Right lobe of liver (tissue), 6 donors: ENCODE data around the gene PDZD2. TPM values are rescaled to one million over a fixed set of nuclear protein-coding genes. Genes with fewer than 3 reads are reported as not detected.
A peak's percentile ranks its signal among the peaks of the same experiment; 100 is the strongest.

Experiments used
- ATAC-seq, 4 donors: fragments of 200-7000 bp; cut with Tn5 transposase; one replicate each; pipeline ENCODE4 v1.9.1; 2020; ENCODE audit warnings: mild to moderate bottlenecking in 4 of 4, moderate library complexity in 4 of 4
- DNase-seq, 3 donors: peaks; one replicate each; pipeline ENCODE4 v3.0.0-alpha.2; 2020
- H3K27ac ChIP-seq, 3 donors: fragments of 200-600 bp; one replicate each; pipeline ENCODE4 v1.8.0; 2022
- H3K27me3 ChIP-seq, 2 donors: fragments of 200-600 bp; one replicate each; pipeline ENCODE4 v1.8.0; 2022
- H3K36me3 ChIP-seq, 4 donors: fragments of 200-600 bp; sonication (generic) in 1 of 4; one replicate each; pipeline versions ENCODE4 v1.5.1 to v1.8.0; 2017 to 2022; ENCODE audit warnings: control low read depth in 1 of 4
- H3K4me1 ChIP-seq, 4 donors: fragments of 200-600 bp; sonication (generic) in 1 of 4; one replicate each; pipeline versions ENCODE4 v1.5.1 to v1.8.0; 2017 to 2022; ENCODE audit warnings: control low read depth in 1 of 4
- H3K4me3 ChIP-seq, 3 donors: fragments of 200-600 bp; one replicate each; pipeline ENCODE4 v1.8.0; 2022
- H3K9me3 ChIP-seq, 4 donors: fragments of 200-600 bp; sonication (generic) in 1 of 4; one replicate each; pipeline versions ENCODE4 v1.5.1 to v1.8.0; 2017 to 2022; ENCODE audit warnings: control low read depth in 1 of 4
- POLR2A ChIP-seq: fragments of 450-650 bp; IDR thresholded peaks from one replicate; pipeline ENCODE4 v1.6.1; 2017; ENCODE audit warnings: antibody characterized with exemption, mild to moderate bottlenecking
- whole genome bisulfite sequencing: methylation state at CpG from one replicate; pipeline ENCODE4 v1.1.6; 2018; ENCODE audit warnings: low coverage, low lambda C conversion rate; ENCODE audit not compliant: insufficient coverage; ENCODE audit errors: missing lambda C conversion rate; 5-methylcytosine and 5-hydroxymethylcytosine counted together
- intact Hi-C, 2 donors: fragments of 100-400 bp; cut with DNase I; formaldehyde crosslinking; loops; one replicate each; pipeline versions ENCODE4 v1.11.2 to v1.14.1; 2022
- total RNA-seq, 6 experiments: library from RNA; depleted of rRNA in 2 of 6; stranded (reverse); fragments of >200 nt in 2 of 6; fragmentation: NEBNext Ultra II Directional in 3 of 6; extraction: Animal tissue kit (Norgen Biotek cat#: 25700) in 3 of 6; gene quantifications; one replicate each; pipeline versions ENCODE4 v1.1.0 to v1.2.4, GENCODE V29; 2016 to 2023
- TF ChIP-seq, protein P1 (sequence below), 4 donors: fragments of 200-600 bp in 3 of 4; fragments of 450-650 bp in 1 of 4; IDR thresholded peaks; one replicate each; pipeline versions ENCODE4 v1.5.1 to v1.8.0; 2016 to 2022; ENCODE audit warnings: antibody characterized with exemption in 4 of 4, mild to moderate bottlenecking in 2 of 4
- donor health status: DM: no; HTN: yes; CAD: no.
- donor health status: DM: no; HTN: no; CAD: no.
- donor health status: DM: no; HTN: no; CAD: no.
- donor health status: DM: no; HTN: yes; CAD: no.
- donor health status: DM: no; HTN: yes; CAD: no.

PDZD2 gene
- total RNA-seq, 6 experiments from 2014 or later = 0.43 to 1.9 (median 0.88) TPM

DNA sequence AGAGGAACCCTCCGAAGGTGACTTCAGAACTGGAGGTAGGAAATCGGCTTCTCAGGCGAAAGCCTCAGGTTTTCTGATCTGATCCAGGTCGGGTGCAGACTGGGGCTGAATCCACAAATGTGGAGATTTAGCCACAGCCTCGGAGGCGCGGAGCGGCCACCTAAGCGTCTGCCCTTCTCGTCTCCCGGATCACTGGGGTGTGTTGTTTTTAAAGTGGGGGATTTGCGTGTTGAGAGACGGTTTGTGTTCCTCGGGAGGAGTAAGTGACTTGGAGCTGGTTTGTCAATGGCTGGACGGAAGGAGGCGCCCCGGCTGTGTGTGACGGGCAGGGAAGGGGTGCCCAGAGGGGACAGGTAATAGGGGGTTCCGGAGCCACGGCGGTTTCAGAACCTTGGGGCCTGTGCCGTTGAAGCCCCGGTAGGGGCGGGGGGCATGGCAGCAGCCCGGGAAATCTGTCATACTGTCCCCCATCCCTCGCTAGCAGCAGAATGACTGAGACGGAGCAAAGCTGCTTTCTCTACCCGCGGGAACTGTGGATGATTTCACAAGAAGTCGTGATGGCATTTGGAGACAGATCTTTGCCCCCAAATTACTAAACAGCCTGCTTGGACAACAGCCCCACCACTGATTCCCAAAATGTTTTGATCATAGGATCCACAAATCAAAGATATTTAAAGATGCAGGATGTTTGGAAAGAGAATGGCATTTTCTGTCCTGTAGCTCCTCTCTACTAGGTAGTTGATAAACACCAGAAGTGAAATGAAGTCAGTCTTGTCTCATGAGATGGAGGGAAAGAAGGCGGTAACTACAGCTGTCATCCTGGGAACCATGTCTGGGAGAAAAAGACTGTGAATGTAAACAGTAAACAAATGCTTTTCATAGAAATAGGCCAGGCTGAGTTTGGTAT lies 216.5 kb downstream of the PDZD2 start:
- ATAC-seq (peak; percentile 40 to 59 (median 43)), DNase-seq (no peak)
- intact Hi-C loops = no loop called here
- Histone ChIP-seq H3K4me3 (peak overlapping the region; percentile 34 to 50 (median 39)), H3K27ac (no peak overlapping the region), H3K9me3 (no peaks in the 10 kb centered on the region), H3K4me1 (peaks cover 0 to 11% (median 0%) of the 10 kb centered on the region in 4 donors), H3K36me3 (no peaks in the 10 kb centered on the region), H3K27me3 (peaks cover 0 to 7% of the 10 kb centered on the region in 2 donors)
- TF ChIP-seq POLR2A = no peak
- 6% methylated on average over 21 of the region's 31 CpGs for WGBS

DNA sequence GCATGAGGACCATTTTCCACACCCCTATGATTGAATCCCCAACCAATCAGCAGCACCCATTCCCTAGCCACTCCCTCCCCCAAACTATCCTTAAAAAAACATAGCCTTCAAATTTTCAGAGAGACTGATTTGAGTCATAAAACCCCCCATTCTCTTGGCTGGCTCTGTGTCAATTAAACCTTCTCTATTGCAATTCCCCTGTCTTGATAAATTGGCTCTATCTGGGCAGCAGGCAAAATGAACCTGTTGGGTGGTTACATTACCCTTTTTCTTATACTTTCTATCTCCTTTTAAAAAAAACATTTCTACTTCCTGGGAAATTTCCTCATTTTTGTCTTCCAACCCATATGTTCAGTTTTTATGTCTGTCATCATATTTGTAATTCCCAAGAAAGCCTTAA lies 220.2 kb downstream of the PDZD2 start:
- intact Hi-C loops = no loop called here

DNA sequence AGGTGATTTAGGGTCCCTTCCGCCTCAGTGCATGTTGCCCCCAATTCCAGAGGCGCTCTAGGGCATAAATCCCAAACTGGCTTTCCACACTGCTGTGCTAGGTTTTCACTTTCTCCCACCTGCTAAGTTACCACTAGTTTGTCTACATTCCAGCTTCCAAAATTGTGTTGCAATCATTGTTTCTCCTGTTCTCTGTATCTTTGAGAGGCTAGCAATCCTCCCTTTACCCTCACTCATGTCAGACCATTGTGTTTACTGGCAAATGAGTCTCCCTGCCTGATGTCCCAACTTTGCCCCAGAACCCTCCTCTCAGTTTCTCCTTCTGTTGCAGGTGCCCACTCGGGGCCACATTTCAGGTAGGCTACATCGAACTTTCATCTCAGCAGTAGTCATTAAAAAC lies 221.3 kb downstream of the PDZD2 start:
- Histone ChIP-seq H3K4me3 (no peak overlapping the region), H3K36me3 (no peaks in the 10 kb centered on the region), H3K27me3 (no peaks in the 10 kb centered on the region), H3K9me3 (no peaks in the 10 kb centered on the region), H3K27ac (no peak overlapping the region), H3K4me1 (peaks cover 0 to 1% (median 0%) of the 10 kb centered on the region in 4 donors)
- intact Hi-C loops = no loop called here
- ATAC-seq = no peak
- 60% methylated on average over 4 of the region's 4 CpGs for WGBS
- no peak for TF ChIP-seq POLR2A
- TF ChIP-seq, protein P1, sequence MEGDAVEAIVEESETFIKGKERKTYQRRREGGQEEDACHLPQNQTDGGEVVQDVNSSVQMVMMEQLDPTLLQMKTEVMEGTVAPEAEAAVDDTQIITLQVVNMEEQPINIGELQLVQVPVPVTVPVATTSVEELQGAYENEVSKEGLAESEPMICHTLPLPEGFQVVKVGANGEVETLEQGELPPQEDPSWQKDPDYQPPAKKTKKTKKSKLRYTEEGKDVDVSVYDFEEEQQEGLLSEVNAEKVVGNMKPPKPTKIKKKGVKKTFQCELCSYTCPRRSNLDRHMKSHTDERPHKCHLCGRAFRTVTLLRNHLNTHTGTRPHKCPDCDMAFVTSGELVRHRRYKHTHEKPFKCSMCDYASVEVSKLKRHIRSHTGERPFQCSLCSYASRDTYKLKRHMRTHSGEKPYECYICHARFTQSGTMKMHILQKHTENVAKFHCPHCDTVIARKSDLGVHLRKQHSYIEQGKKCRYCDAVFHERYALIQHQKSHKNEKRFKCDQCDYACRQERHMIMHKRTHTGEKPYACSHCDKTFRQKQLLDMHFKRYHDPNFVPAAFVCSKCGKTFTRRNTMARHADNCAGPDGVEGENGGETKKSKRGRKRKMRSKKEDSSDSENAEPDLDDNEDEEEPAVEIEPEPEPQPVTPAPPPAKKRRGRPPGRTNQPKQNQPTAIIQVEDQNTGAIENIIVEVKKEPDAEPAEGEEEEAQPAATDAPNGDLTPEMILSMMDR (IDR thresholded peaks at IDR 0.05) = no peak
- no peak for DNase-seq

More for the DNA sequence above, 220.2 kb downstream of the PDZD2 start:
- ATAC-seq (no peak), DNase-seq (no peak)
- Histone ChIP-seq H3K9me3 (no peaks in the 10 kb centered on the region), H3K4me1 (peaks cover 0 to 11% (median 0%) of the 10 kb centered on the region in 4 donors), H3K4me3 (no peak overlapping the region), H3K36me3 (no peaks in the 10 kb centered on the region), H3K27ac (no peak overlapping the region), H3K27me3 (peaks cover 0 to 7% of the 10 kb centered on the region in 2 donors)
- TF ChIP-seq POLR2A = no peak
- TF ChIP-seq, protein P1 (IDR thresholded peaks at IDR 0.05) = no peak

DNA sequence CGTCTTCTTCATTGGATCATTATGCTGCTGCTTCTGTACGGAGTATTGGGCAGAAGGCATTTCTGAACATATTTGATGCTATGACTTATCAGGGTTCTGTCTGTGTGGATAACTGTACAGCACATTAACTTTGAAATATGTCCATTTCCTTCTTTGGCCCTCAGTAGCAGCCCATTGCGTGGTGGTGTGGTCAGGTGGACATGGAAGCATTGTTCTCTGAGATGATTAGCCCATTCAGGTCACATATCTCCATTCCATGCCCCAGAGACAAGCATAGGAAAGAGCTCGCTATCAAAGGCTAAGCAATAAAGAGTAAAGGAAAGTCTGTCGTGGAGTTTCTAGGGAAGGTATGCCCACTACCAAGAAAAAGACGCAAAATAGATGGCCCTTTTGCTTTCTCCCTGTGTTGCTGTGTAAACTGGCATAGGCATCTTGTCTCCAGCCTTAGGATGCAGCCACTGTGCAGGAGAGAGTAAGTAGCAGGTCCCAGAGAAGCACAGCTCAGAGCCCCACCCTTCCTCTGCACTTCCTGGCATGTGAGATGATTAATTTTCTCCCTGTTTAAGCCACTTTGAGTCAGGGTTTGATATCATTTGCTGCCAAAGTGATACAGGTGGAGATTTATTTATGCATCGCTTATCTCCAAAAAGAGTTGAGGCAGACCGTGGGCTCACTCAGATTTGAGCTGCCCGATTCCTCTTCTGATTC lies 221.9 kb downstream of the PDZD2 start:
- Histone ChIP-seq H3K27ac (no peak overlapping the region), H3K36me3 (no peaks in the 10 kb centered on the region), H3K4me1 (no peaks in the 10 kb centered on the region), H3K27me3 (no peaks in the 10 kb centered on the region), H3K9me3 (no peaks in the 10 kb centered on the region), H3K4me3 (no peak overlapping the region)
- TF ChIP-seq, protein P1 (IDR thresholded peaks at IDR 0.05) = no peak
- TF ChIP-seq POLR2A = no peak
- DNase-seq (no peak), ATAC-seq (no peak)
- 63% methylated on average over 9 of the region's 9 CpGs for WGBS
- intact Hi-C loops = no loop called here

DNA sequence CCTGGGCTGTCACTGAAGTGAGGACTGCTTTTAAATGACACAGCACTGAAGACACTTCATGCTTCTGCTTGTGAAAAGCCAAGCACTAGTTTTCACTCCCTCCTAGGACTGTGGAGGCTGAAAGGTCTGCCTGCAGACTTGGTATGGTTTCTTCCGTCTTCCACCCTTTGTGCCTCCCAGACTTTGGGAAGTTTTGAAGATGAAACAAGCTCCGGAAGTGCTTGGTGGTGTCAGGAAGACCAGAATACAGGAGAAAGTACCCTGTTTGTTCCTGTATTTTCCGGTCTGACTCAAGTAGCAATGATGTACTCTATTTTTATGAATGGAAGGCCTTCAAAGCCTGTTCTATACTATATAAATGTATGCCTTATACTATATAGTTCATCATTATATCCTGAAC lies 222.7 kb downstream of the PDZD2 start:
- TF ChIP-seq, protein P1 (IDR thresholded peaks at IDR 0.05) = no peak
- no peak for TF ChIP-seq POLR2A
- Histone ChIP-seq H3K27ac (no peak overlapping the region), H3K27me3 (no peaks in the 10 kb centered on the region), H3K36me3 (no peaks in the 10 kb centered on the region), H3K9me3 (no peaks in the 10 kb centered on the region), H3K4me3 (no peak overlapping the region), H3K4me1 (no peaks in the 10 kb centered on the region)
- ATAC-seq (no peak), DNase-seq (no peak)
- intact Hi-C loops = no loop called here
- WGBS = 41% methylated on average over 3 of the region's 3 CpGs
